ENCODE measurements around the gene MST1R. TPM values are rescaled to one million over a fixed set of nuclear protein-coding genes. Genes with fewer than 3 reads are reported as not detected.
A peak's percentile ranks its signal among the peaks of the same experiment; 100 is the strongest.

The MST1R gene
- total and polyA plus RNA-seq, 2 of the 4 experiments (the other 2 are of a cell fraction): under 0.01 to 0.14 TPM

GRCh38 chr3:49929291-49930167, 25.9 kb upstream of the MST1R start, which contains the start of gene MON1A:
TSS of gene MON1A (minus strand) at chr3:49929811. CDS start at chr3:49913346, 16,465 bp downstream.
- Histone ChIP-seq H3K9me3 (ENCODE audit: control insufficient read depth, insufficient read depth, low read length) (no peaks in the 10 kb centered on the region), H4K8ac (ENCODE audit: low read depth in 2 of 2, low read length in 2 of 2) (peak within 1 kb of the TSS; percentile 93 to 95), H3K18ac (ENCODE audit: low read depth, low read length) (peak within 1 kb of the TSS; percentile 65), H3K9me1 (ENCODE audit: insufficient read depth, low read length) (peaks cover 5% of the 10 kb centered on the region; the same call in 1 of the 2 replicates), H2AK9ac (replicated peaks; ENCODE audit: low read depth, low read length, poor library complexity) (peak within 1 kb of the TSS; percentile 95), H3K36me3 (ENCODE audit: control insufficient read depth, insufficient read depth, low read length) (no peaks in the 10 kb centered on the region), H3K27me3 (ENCODE audit: control insufficient read depth, insufficient read depth, low read length) (no peaks in the 10 kb centered on the region), H3K4me2 (ENCODE audit: low read depth, low read length) (peak within 1 kb of the TSS; percentile 85), H3K4ac (ENCODE audit: low read depth, low read length) (peak within 1 kb of the TSS; percentile 94), H3K14ac (replicated peaks; ENCODE audit: low read depth, low read length) (peak within 1 kb of the TSS; percentile 95), H2AFZ (replicated peaks; ENCODE audit: low read length, poor library complexity) (peak within 1 kb of the TSS; percentile 100), H3K27ac (ENCODE audit: insufficient read depth, low read length) (peak within 1 kb of the TSS; percentile 55), H2AK5ac (ENCODE audit: low read depth, low read length) (peak within 1 kb of the TSS; percentile 95), H2BK120ac (ENCODE audit: low read depth, low read length) (peak within 1 kb of the TSS; percentile 91), H3K23ac (ENCODE audit: low read depth, low read length) (peak within 1 kb of the TSS; percentile 79; the same call in 1 of the 2 replicates), H3K4me3 (ENCODE audit: insufficient read depth, low read depth, low read length) (peak within 1 kb of the TSS; percentile 68), H3K4me1 (ENCODE audit: control insufficient read depth, insufficient read depth, low read length) (peaks cover 6% of the 10 kb centered on the region), H4K20me1 (ENCODE audit: insufficient read depth, low read length) (no peaks in the 10 kb centered on the region), H4K5ac (ENCODE audit: low read depth, low read length) (peak within 1 kb of the TSS; percentile 96), H2BK15ac (ENCODE audit: low read depth, low read length) (peak within 1 kb of the TSS; percentile 63; the same call in 1 of the 3 replicates), H3K79me1 (ENCODE audit: low read depth in 1 of 2, low read length in 2 of 2) (peaks cover 16 to 28% of the 10 kb centered on the region in 2 experiments), H2BK20ac (ENCODE audit: low read depth, low read length) (peak within 1 kb of the TSS; percentile 22; the same call in 1 of the 2 replicates), H2BK5ac (ENCODE audit: low read depth, low read length, poor library complexity, severe bottlenecking) (peak within 1 kb of the TSS; percentile 51), H3K9ac (ENCODE audit: low read depth, low read length) (peak within 1 kb of the TSS; percentile 73), H4K91ac (ENCODE audit: insufficient read depth, low read depth, low read length) (peak within 1 kb of the TSS; percentile 97), H3K56ac (ENCODE audit: extremely low read depth, insufficient read depth, low read length) (peak within 1 kb of the TSS; percentile 80)
- dilution Hi-C loops (cut with HindIII; ENCODE audit: low sequenced_read_pairs, unreplicated experiment) (no loop called here), intact Hi-C loops (cut with micrococcal nuclease) (no loop called here), in situ Hi-C loops (cut with MboI; ENCODE audit: low sequenced_read_pairs) (no loop called here)
- POLR2A ChIA-PET (ENCODE audit: unreplicated experiment): interaction anchor here (0.6 to 0.8 kb wide), 3 partner anchors 11 to 207 kb away, joined by 3 to 12 read pairs (median 4); partner anchors contain the start of gene RBM6
- DNase-seq (peak; percentile 82), ATAC-seq (ENCODE audit: low read depth) (peak; percentile 97)
- no peak for TF ChIP-seq MAFK (IDR thresholded peaks at IDR 0.05; ENCODE audit: low read depth, low read length)
- peak; percentile 74 for TF ChIP-seq USF2 (IDR thresholded peaks at IDR 0.05; ENCODE audit: low read depth, low read length)
- TF ChIP-seq CHD1 (IDR thresholded peaks at IDR 0.05; ENCODE audit: low read depth, low read length): no peak
- peak; percentile 79 for TF ChIP-seq CEBPB (IDR thresholded peaks at IDR 0.05; ENCODE audit: low read depth, low read length)
- peak; percentile 24; the same call in 1 of the 2 replicates for TF ChIP-seq RAD21 (IDR thresholded peaks at IDR 0.05; ENCODE audit: low read length)
- TF ChIP-seq, protein P1, sequence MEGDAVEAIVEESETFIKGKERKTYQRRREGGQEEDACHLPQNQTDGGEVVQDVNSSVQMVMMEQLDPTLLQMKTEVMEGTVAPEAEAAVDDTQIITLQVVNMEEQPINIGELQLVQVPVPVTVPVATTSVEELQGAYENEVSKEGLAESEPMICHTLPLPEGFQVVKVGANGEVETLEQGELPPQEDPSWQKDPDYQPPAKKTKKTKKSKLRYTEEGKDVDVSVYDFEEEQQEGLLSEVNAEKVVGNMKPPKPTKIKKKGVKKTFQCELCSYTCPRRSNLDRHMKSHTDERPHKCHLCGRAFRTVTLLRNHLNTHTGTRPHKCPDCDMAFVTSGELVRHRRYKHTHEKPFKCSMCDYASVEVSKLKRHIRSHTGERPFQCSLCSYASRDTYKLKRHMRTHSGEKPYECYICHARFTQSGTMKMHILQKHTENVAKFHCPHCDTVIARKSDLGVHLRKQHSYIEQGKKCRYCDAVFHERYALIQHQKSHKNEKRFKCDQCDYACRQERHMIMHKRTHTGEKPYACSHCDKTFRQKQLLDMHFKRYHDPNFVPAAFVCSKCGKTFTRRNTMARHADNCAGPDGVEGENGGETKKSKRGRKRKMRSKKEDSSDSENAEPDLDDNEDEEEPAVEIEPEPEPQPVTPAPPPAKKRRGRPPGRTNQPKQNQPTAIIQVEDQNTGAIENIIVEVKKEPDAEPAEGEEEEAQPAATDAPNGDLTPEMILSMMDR (conservative IDR thresholded peaks at IDR 0.05; ENCODE audit: low read depth, low read length): peak; percentile 16; the same call in 1 of the 2 replicates
- peak; percentile 79; the same call in 1 of the 2 replicates for TF ChIP-seq MAZ (IDR thresholded peaks at IDR 0.05; ENCODE audit: borderline replicate concordance, low read depth, low read length)
- TF ChIP-seq MXI1 (IDR thresholded peaks at IDR 0.05; ENCODE audit: borderline replicate concordance, low read depth, low read length): peak; percentile 96
- CTCF ChIA-PET: interaction anchor here (0.5 to 1.2 kb wide), 4 partner anchors 9 to 28 kb away, joined by 3 to 9 read pairs (median 4); no protein-coding TSS in a partner anchor
- WGBS, 2 experiments (ENCODE audit: extremely low coverage in 2 of 2, insufficient read length in 1 of 2): 6% methylated on average over 4 of the region's 56 CpGs; no CpG with 5 or more reads in 1 of the 2 experiments
- no TSS peak for BruUV-seq (replicated peaks)
